ENCODE results near the gene DACT1.
"Not testable (repeated sequence)": the region's sequence is repeated elsewhere in the genome, so short reads cannot be mapped to it uniquely, and the experiment has no call there.

Gene DACT1

GRCh38 chr14:58637391-58638230, at the start of gene DACT1:
Gene DACT1, plus strand, starts transcription at chr14:58637962. Its CDS starts 241 bp downstream, at chr14:58638203.
- DNase-seq (ENCODE audit: low spot score), result peak; percentile 43

GRCh38 chr14:58588321-58588720, 49.4 kb upstream of the DACT1 start:
- DNase-seq (ENCODE audit: low spot score), result not testable (repeated sequence)

GRCh38 chr14:58593977-58594376, 43.8 kb upstream of the DACT1 start:
- DNase-seq (ENCODE audit: low spot score), result no peak

GRCh38 chr14:58597041-58597440, 40.7 kb upstream of the DACT1 start:
- no peak for DNase-seq (ENCODE audit: low spot score)

- DNase-seq (ENCODE audit: low spot score), result no peak
These were observed 39.5 kb upstream of the DACT1 start for GRCh38 chr14:58598028-58598803.

- no peak for DNase-seq (ENCODE audit: low spot score)
These were observed 38.8 kb upstream of the DACT1 start for GRCh38 chr14:58598804-58599525.

- no peak for DNase-seq (ENCODE audit: low spot score)
These were observed 38.1 kb upstream of the DACT1 start for GRCh38 chr14:58599707-58600106.

- DNase-seq (ENCODE audit: low spot score), result no peak
These were observed 32.3 kb upstream of the DACT1 start for GRCh38 chr14:58605465-58605864.

- no peak for DNase-seq (ENCODE audit: low spot score)
These were observed 30.4 kb upstream of the DACT1 start for GRCh38 chr14:58607131-58607951.

GRCh38 chr14:58607952-58608317, 29.8 kb upstream of the DACT1 start:
- peak; percentile 71 for DNase-seq (ENCODE audit: low spot score)

- no peak for DNase-seq (ENCODE audit: low spot score)
These were observed 20.1 kb upstream of the DACT1 start for GRCh38 chr14:58617619-58618018.

GRCh38 chr14:58620011-58620410, 17.8 kb upstream of the DACT1 start:
- DNase-seq (ENCODE audit: low spot score), result no peak

- no peak for DNase-seq (ENCODE audit: low spot score)
These were observed 12.3 kb upstream of the DACT1 start for GRCh38 chr14:58625438-58625837.

- DNase-seq (ENCODE audit: low spot score), result peak; percentile 77
These were observed 11.3 kb upstream of the DACT1 start for GRCh38 chr14:58626431-58626831.

- DNase-seq (ENCODE audit: low spot score), result no peak
These were observed 9.4 kb upstream of the DACT1 start for GRCh38 chr14:58628406-58628805.

- no peak for DNase-seq (ENCODE audit: low spot score)
These were observed 8.5 kb upstream of the DACT1 start for GRCh38 chr14:58629281-58629680.

- no peak for DNase-seq (ENCODE audit: low spot score)
These were observed 6.0 kb upstream of the DACT1 start for GRCh38 chr14:58631732-58632131.

GRCh38 chr14:58633831-58634230, 3.9 kb upstream of the DACT1 start:
- DNase-seq (ENCODE audit: low spot score), result peak; percentile 65

- no peak for DNase-seq (ENCODE audit: low spot score)
These were observed 3.2 kb upstream of the DACT1 start for GRCh38 chr14:58634406-58635090.

- peak; percentile 22 for DNase-seq (ENCODE audit: low spot score)
These were observed 2.5 kb upstream of the DACT1 start for GRCh38 chr14:58635091-58635830.
